GM19035 (cell line): ENCODE data around the gene FCHO1.

Experiments used
- ATAC-seq: cut with Tn5 transposase; IDR thresholded peaks from one replicate; pipeline ENCODE4 v1.9.1; 2021; ENCODE audit not compliant: unreplicated experiment

Gene FCHO1

DNA sequence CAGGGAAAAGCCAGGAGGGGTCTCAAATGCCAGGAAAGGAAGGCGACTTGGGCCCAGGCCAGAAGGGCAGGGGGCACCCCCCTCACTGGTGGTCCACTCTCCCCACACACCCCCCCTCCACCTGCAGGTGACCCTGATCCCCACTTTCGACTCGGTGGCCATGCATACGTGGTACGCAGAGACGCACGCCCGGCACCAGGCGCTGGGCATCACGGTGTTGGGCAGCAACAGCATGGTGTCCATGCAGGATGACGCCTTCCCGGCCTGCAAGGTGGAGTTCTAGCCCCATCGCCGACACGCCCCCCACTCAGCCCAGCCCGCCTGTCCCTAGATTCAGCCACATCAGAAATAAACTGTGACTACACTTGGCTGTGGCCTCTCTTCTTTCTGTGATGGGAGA, 17.1 kb upstream of the FCHO1 start:
- ATAC-seq = no peak

DNA sequence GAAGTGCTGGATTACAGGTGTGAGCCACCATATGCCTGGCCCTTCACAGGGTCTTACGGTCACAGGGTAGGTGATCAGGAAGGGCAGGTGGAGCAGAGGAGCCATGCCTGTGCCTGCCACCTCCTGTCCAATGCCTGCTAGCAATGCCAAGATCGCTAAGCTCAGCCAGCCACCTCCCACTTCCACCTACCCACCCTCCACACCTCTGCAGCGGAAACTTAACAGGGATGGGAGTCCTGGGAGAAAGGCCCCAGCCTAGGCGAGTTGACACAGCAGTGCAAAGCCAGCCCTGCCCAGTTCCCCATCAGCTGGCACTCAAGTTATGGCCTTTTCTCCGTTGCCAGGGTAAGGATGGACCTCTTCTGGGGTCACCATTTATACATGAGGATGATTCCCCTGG, 15.9 kb upstream of the FCHO1 start:
- ATAC-seq = no peak

DNA sequence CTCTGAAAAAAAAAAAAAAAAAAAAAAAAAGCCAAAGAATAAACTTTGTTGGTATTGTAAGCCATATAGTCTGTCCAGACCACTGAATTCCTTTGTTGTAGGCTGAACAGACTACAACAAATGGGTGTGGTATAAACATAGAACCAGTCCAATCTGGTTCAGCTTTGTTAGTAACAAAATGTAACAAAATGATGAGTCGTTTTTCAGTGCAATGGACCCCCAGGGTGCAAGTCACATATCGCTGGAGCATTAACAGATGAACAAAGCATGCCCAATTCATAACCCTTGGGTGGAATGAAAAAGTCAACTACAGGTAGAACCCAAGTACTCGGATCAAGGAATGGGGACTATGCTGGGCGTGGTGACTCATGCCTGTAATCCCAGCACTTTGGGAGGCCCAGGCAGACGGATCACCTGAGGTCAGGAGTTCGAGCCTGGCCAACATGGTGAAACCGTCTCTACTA, 13.6 kb upstream of the FCHO1 start:
- no peak for ATAC-seq

DNA sequence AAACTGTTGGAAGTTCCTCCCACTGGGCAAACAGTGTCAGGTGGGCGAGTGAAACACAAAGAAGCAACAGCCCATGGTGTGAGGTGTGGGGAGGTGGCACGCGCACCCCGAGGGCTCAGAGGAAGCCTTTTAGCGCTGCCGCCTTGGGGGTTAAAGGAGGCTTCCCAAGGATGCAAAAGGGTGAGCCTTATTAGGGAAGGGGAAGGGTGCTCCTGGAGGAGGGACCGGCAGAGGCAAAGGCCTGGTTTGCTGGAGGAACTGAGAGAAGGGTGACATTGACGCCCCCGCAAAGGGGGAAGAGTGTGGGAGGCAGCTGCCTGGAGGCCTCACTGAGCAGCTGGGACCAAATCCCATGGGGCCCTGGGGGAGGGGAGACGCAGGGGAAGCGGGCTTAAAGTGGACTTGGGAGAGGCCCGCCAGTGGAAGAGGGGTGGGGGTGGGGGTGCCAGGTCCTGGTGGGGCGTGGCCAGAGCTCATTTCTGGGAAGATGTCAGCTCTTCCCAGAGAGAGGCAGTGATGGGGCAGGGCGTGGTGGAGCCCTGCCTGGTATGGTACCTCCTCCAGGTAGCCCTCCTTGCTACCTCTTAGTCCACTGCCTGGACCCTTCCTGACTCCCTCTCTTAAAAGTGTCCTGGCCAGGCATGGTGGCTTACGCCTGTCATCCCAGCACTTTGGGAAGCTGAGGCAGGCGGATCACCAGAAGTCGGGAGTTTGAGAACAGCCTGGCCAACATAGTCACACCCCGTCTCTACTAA, 12.0 kb upstream of the FCHO1 start:
- ATAC-seq = no peak

DNA sequence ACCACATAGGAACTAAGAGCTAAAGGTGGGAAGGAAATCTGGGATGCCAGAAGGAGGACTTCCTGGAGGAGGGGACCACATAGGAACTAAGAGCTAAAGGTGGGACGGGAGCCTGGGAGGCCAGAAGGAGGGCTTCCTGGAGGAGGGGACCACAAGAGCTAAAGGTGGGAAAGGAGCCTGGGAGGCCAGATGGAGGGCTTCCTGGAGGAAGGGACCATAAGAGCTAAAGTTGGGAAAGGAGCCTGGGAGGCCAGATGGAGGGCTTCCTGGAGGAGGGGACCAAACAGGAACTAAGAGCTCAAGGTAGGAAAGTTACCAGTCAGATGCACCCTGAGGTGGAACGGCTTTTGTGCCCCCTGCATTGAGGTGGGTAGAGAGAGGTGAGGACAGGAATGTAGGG, 9.8 kb upstream of the FCHO1 start:
- ATAC-seq = no peak

DNA sequence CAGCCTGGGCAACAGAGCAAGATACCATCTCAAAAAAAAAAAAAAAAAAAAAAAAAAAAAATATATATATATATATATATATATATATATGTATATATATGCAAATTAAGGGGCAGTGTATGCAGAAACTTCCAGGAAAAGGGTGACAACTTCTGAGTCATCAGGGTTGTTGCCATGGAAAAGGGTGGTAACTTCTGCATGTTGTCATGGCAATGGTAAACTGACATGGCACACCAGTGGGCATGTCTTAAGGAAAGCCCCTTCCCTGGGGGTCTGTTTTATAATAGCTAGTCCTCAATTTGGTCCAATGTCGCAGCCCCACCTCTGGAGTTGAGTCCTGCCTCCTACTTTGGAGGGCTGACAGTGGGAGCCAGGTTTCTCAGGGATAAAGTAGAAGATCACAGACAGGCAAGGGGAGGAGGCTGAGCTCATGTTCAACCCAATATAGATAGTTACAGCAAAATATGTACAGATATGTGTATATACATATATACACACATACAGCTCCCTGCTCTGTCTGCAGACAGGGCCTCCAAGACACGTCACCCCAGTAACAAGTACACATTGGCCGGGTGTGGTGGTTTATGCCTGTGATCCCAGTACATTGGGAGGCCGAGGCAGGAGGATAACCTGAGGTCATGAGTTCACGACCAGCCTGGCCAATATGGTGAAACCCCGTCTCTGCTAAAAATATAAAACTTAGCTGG, 7.2 kb upstream of the FCHO1 start:
- ATAC-seq = no peak

DNA sequence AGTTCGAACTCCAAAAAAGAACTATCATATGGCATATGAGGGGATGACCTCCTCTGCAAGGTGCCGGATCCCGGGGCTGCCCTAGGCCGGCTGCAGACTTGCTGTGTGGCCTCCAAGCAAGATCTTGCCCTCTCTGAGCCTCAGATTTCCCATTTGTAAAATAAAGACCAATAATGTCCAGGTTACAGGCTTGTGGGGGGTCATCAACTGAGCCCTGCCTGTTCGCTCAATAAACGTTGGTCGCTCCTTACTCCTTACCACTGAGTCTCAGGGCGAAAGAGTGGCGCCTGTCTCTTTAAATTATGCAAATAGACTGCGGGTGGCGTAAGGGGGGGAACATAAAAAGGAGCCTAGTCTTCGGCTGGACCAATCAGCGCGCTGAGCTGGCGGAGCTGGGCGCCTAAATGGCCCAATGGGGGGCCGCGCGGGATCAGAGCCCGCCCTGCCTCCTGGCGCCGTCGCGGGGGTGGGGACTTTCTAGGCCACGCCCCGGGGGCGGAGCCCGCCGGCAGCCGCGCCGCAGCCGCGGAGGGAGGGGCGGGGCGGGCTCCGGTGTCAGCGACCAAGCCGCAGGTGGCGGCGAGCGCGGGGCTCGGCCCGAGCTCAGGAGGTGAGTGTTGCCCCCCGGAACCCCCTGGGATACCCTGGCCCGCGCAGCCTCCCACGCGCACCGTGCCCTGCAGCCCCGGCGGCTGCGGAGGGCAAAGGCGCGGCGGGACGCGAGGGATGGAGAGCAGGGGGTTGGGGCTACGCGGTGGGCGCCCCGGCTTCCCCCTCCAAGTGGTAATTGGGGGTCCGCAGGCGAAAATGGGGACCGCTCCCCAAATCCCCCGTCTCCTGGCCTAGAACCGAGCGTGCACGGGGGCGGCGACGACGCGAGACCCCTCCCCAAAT, 3.8 kb upstream of the FCHO1 start:
- peak; percentile 68 for ATAC-seq

DNA sequence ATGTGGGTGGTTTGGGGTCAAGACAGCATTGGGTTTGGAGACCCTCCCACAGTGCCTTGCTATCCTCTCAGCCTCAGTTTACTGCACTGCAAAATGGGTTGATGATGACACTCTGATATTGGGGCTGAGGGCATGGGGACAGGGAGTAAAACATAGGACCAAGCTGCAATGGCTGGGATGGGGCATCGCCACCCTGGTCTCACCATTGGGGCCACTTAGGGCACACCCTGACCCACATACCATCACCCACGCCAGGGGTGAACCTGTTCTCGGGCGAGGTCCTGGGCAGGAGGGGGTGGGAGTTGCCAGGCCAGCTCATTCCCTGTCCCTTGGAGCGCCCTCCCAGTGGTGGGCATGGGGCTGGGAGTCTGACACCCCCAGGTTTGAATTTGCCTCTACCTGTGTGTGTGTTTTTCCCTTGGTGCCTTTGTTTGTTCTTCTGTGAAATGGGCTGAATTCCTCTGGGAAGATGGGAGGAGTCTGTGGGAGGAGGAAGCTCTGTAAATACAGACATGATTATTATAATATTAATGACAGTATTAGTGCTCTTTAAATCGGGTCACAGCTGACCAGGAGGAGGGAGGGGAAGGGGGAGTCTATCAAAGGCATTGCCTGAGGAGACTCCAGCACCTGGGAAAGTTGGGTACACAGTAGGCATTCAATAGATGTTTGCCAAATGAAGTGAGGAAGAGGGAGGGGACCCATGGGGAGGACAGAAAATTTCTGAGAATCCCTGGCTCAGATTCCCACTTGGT, 2.2 kb upstream of the FCHO1 start:
- ATAC-seq = no peak

DNA sequence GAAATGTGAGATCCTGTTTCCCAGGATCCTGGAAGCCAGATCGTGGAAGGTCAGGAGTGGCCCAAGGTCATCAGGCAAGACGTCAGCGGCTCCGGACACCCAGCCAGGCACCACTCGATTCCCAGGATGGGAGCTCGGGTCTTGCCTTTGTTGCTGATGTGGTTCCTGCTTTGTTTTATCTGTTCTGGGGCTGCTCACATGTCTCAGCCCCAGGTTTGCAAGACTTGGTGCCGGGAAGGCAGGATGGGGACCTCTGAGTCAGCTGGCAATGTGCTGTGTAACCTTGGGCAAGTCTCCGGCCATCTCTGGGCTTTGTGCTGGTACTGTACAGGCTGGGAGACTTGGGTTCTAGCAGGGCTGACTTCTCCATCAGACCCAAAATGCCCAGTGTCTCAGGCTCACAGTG, 1.4 kb upstream of the FCHO1 start:
- ATAC-seq = no peak

DNA sequence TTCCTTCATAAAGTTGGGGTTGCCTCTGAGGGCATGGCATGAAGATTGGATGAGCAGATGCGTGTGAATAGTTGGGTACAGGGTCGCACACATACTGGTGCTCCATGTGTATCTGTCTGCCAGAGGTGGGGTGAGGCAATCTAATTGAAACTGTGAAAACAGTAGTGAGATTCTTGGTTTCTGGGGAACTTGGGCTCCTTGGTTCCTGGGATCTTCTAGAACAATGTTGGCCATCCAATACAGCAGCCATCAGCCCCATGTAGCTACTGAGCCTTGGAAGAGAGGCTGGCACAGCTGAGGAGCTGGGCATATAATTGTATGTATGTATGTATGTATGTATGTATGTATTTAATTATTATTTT, 616 bp downstream of the FCHO1 start:
- no peak for ATAC-seq

DNA sequence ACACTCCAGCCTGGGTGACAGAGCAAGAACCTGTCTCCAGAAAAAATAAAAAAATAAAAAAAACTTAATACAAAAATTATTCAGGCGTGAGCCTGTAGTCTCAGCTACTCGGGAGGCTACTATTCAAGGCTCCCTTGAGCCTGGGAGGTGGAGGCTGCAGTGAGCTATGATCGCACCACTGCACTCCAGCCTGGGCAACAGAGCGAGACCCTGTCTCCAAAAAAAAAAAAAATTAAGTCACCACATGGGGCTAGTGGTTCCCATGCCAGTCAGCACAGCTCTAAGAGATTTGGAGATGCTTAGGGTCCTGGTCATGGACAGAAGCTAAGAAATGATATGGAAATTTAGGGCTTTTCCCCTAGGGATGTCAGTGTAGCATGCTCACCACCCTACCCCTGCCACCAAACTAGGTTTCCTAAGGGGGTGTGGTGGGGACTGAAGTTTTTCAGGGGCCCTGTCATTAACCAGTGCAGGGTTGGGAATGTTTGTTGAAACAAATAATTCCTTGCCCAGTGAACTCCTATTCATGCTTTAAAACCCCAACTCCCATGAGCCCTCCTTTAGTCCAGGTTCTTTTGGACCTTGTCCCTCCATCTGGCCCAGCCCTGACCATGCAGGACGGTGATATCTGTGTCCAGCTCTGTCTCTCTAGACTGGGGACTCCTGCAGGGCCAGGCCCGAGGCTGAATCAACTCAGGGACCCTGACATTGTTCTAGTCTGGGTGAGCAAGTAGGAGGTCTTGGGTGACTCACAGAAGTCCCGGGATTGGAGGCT, 1.8 kb downstream of the FCHO1 start:
- no peak for ATAC-seq

DNA sequence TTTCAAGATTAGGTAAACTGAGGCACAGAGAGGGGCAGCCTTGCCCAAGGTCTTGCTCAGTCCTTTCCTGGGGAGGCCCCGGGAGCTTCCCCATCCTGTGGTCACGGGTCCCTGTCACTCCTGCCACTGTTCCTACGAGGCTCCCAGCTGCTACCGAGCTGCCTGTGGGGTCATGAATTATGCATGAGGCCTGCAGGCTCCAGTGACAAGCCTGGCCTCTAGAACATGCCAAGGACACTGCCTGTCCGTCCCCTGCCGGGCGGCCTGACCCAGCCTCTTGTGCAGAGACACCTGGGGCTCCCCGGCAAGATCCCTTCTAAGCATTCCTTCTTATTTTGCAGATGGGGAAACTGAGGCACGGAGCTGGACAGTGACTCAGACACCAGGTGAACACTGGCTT, 2.7 kb downstream of the FCHO1 start:
- no peak for ATAC-seq

DNA sequence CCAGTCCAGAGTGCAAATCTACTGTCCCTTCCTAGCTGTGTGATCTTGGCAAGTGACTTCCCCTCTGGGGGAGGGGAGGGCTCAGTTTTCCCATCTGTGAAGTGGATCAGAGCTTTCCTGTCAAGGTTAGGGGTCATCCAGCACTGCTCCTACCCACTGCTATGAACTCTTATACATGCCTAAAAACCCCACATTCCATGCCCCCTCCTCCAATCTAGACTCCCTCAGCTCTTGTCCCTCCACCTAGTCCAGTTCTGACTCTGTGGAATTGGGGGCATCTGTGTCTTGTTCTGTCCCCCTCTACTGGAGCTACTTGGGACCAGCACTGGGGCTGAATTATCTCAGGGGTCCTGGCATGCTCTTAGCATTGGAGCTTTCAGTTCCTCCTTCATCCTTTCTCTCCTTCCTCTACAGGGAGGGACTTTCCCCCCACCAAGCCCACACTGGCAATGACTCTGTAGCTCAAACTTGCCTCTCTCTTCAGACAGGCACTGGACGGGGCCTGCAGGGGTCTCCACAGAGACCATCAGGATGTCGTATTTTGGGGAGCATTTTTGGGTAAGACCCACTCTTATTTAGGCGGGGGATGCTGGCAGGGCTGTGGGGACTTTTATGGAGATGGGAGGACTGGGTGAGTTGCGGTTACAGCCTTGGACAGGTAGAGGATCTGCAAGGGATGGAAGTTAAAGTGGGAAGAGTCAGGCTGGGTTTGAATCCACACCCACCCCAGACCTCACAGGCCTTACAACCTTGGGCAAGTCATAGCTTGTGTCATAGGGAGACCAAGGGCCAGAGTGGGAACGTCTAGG, 3.6 kb downstream of the FCHO1 start:
- ATAC-seq = peak; percentile 39

DNA sequence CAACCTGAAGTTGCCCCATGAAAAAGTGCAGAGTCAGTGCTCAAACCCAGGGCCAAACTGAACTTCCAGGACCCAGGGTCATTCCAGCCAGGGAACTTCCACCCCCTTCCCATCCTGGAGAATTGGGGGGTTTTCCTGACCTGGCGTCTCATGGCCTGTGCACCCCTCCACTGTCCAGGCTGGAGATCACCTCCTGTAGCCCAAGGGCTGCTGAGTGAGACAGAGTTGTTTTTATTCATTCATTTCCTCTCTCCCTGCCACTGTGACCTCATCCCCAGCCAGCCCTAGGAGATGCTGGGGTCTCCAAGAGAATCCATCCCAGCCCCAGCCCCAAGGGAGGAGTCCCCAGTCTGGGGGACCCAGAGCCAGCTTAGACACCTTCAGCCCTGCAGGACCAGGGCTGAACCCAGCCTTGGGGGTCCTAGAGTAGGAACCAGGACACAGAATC, 4.2 kb downstream of the FCHO1 start:
- ATAC-seq = no peak

DNA sequence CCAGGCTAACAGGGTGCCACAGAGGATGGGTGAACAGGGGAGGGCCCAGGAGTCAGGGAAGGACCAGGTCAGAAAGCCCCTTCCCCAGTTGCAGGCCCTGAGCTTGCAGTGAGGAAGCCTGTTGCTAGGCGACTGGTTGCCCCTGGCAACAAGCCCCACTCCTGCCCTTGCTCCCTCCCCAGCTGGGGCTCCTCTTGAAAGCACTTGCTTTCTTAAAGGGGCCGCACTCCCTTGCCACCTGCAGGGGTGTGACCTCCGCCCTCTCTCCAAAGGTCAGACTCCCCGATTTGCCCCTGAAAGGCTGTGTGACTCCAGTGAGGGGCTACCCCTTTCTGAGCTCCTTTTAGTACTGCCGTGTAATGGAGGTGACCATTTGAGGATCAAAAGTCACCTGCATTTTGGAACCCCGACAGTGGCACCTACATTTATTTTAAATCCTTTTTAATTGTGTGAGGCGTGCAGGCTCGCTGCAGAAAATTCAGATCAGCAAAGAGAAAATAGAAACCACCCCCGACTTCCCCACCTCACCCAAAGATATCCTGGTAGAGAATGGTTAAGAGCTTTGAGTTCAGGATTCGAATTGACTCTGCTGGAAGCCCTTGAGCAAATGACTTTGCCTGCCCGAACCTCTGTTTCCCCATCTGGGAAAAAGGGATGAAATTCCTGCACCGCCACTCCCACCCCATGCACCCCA, 4.8 kb downstream of the FCHO1 start:
- ATAC-seq = no peak

DNA sequence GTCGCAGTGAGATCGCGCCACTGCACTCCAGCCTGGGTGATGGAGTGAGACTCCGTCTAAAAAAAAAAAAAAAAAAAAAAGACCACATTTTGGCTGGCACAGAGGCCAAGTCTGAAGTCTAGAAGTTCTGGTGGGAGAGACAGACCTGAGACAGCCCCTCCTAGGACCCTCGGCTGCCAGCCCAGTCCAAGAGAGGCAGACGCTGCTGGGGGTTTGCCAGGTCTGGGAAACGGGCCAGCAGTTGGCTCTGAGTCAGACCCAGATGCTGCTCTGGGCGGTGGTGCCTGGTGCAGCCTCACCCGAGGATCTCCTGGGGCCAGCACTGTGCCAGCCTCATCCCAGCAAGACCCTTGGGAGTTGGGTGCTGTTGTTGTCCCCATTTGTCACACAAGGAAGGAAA, 5.8 kb downstream of the FCHO1 start:
- no peak for ATAC-seq

DNA sequence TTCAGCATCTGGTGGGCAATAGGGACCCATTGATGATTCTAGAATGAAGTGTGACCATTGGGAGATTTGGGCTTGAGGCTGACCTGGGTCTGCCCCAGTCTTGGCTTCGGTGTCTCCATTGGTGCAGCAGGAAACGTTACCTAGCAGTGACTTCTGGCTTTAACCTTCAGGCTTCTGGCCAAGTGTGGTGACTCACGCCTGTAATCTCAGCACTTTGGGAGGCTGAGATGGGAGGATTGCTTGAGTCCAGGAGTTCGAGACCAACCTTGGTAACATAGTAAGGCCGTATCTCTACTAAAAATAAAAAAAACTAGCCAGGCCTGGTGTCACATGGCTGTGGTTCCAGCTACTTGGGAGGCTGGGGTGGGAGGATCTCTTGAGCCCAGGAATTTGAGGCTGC, 7.2 kb downstream of the FCHO1 start:
- ATAC-seq = no peak

DNA sequence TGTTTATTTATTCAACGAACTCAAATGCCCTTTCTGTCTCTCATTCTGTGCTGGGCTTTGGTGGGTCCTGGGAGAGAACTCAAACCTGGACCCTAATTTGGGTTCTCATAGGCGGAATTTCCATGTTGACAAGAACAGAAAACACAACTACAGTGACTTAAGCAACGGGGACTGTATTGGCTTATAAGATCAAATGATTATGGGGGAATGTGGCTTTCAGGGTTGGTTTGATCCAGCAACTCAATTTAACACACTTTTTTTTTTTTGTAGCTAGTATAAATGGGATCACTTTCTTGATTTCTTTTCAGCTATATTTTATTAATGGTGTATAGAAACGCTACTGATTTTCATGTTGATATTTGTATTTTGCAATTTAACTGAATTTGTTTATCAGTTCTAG, 9.9 kb downstream of the FCHO1 start:
- ATAC-seq = no peak
